ENCODE results near the gene TMEM203.

TMEM203 gene

GRCh38 chr9:137229903-137230704, 24.7 kb upstream of the TMEM203 start:
- no peak overlapping the region for H3K27ac ChIP-seq
- no peak for TF ChIP-seq CTCF (IDR thresholded peaks at IDR 0.05)
- TF ChIP-seq ZFX (IDR thresholded peaks at IDR 0.05; ENCODE audit: borderline replicate concordance): no peak

GRCh38 chr9:137228968-137229896, 23.8 kb upstream of the TMEM203 start:
- TF ChIP-seq ZFX (IDR thresholded peaks at IDR 0.05; ENCODE audit: borderline replicate concordance) (no peak), CTCF (IDR thresholded peaks at IDR 0.05) (no peak)
- H3K27ac ChIP-seq: peak overlapping the region; percentile 33

- TF ChIP-seq CTCF (IDR thresholded peaks at IDR 0.05) (no peak), ZFX (IDR thresholded peaks at IDR 0.05; ENCODE audit: borderline replicate concordance) (no peak)
- H3K27ac ChIP-seq: peak overlapping the region; percentile 33
These were observed 23.1 kb upstream of the TMEM203 start for GRCh38 chr9:137228506-137228967.

- no peak for TF ChIP-seq ZFX (IDR thresholded peaks at IDR 0.05; ENCODE audit: borderline replicate concordance)
- peak; percentile 26; the same call in 1 of the 2 replicates for TF ChIP-seq CTCF (IDR thresholded peaks at IDR 0.05)
- peak overlapping the region; percentile 97 for H3K27ac ChIP-seq
These were observed 22.5 kb upstream of the TMEM203 start for GRCh38 chr9:137227853-137228505.

- peak within 1 kb of the TSS; percentile 97 for H3K27ac ChIP-seq
- TF ChIP-seq ZFX (IDR thresholded peaks at IDR 0.05; ENCODE audit: borderline replicate concordance) (no peak), CTCF (IDR thresholded peaks at IDR 0.05) (peak; percentile 87)
These were observed 21.8 kb upstream of the TMEM203 start, which contains the start of gene RNF224 for GRCh38 chr9:137227054-137227852. Gene RNF224, plus strand, starts transcription at chr9:137227502. Its CDS starts 834 bp downstream, at chr9:137228336.

- peak overlapping the region; percentile 97 for H3K27ac ChIP-seq
- TF ChIP-seq ZFX (IDR thresholded peaks at IDR 0.05; ENCODE audit: borderline replicate concordance): no peak
- no peak for TF ChIP-seq CTCF (IDR thresholded peaks at IDR 0.05)
These were observed 21.0 kb upstream of the TMEM203 start for GRCh38 chr9:137226338-137227053.

Data from 22Rv1 (cell line).